Measurements from ENCODE around the gene PTK6. TPM values are rescaled to one million over a fixed set of nuclear protein-coding genes. Genes with fewer than 3 reads are reported as not detected.

Gene PTK6
- polyA plus RNA-seq, 4 donors = 0.56 to 87.0 (median 47.5) TPM

GRCh38 chr20:63525185-63525584, 12.0 kb downstream of the PTK6 start:
- no peak overlapping the region for H3K4me3 ChIP-seq (ENCODE audit: low read depth in 1 of 3, low read length in 3 of 3)
- no peak overlapping the region for H3K27ac ChIP-seq (ENCODE audit: low read depth in 1 of 3, low read length in 2 of 3)
- peaks cover 0 to 3% (median 0%) of the 10 kb centered on the region in 3 donors for H3K27me3 ChIP-seq (ENCODE audit: control insufficient read depth in 3 of 3, insufficient read depth in 3 of 3, low read length in 3 of 3)
- H3K4me1 ChIP-seq (ENCODE audit: control insufficient read depth in 3 of 3, insufficient read depth in 2 of 3, low read depth in 1 of 3, low read length in 2 of 3) = peaks cover 0 to 10% (median 4%) of the 10 kb centered on the region in 3 donors
- FAIRE-seq = no peak
- peaks cover 0 to 23% (median 0%) of the 10 kb centered on the region in 3 donors for H3K36me3 ChIP-seq (ENCODE audit: control insufficient read depth in 3 of 3, insufficient read depth in 2 of 3, low read depth in 1 of 3, low read length in 3 of 3)
- H3K9me3 ChIP-seq (ENCODE audit: control insufficient read depth in 2 of 2, insufficient read depth in 1 of 2, low read depth in 1 of 2, low read length in 1 of 2) = peaks cover 0 to 15% of the 10 kb centered on the region in 2 donors
- WGBS, 3 donors = 50 to 64% (median 58%) methylated on average over 3 of the region's 3 CpGs
- no peak for DNase-seq

- Histone ChIP-seq H3K4me3 (ENCODE audit: low read depth in 1 of 3, low read length in 3 of 3) (no peak overlapping the region), H3K36me3 (ENCODE audit: control insufficient read depth in 3 of 3, insufficient read depth in 2 of 3, low read depth in 1 of 3, low read length in 3 of 3) (peaks cover 0 to 23% (median 0%) of the 10 kb centered on the region in 3 donors), H3K4me1 (ENCODE audit: control insufficient read depth in 3 of 3, insufficient read depth in 2 of 3, low read depth in 1 of 3, low read length in 2 of 3) (peaks cover 0 to 14% (median 4%) of the 10 kb centered on the region in 3 donors), H3K27me3 (ENCODE audit: control insufficient read depth in 3 of 3, insufficient read depth in 3 of 3, low read length in 3 of 3) (peaks cover 0 to 17% (median 0%) of the 10 kb centered on the region in 3 donors), H3K9me3 (ENCODE audit: control insufficient read depth in 2 of 2, insufficient read depth in 1 of 2, low read depth in 1 of 2, low read length in 1 of 2) (peaks cover 0 to 15% of the 10 kb centered on the region in 2 donors), H3K27ac (ENCODE audit: low read depth in 1 of 3, low read length in 2 of 3) (no peak overlapping the region)
- 93 to 99% (median 98%) methylated on average over 11 of the region's 11 CpGs for WGBS, 3 donors
- no peak for FAIRE-seq
- DNase-seq = no peak
These were observed 14.1 kb downstream of the PTK6 start for GRCh38 chr20:63522981-63523611.

DNA sequence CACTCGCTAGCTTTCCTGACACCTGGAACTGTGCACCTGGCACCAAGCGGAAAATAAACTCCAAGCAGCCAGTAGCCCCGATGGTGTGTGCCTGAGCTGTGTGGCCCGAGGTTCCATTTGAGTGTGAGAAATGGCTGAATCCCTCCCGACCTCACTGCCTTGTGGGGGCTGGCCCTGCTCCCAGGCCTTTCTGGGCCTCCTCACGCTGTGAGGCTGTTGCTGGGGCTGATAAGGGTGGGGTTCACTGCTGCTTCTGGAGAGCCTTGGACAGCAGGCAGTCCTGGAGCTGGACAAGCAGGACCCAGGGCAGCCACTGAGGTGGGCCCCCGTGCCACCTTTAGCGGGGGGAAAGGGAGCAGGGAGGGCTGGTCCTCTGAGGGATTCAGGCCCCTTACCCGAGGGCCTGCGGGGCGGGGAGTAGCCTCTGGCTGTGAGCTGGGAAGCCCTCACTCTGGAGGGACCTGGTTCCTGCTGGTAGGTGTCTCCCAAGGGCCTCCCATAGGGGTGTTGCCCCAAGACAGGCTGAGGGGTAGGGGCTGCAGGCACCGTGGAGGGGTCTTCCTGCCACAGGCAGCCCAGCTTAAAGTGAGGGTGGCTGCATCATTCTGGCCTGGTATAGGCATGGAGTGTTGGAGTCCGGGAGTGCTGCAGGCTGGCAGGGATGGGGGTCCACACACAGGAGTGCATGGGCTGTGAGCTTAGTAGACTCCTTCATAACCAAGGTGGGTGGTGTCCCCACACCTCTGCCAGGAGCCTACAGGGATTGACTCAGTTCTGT, 14.9 kb downstream of the PTK6 start:
- 66 to 88% (median 71%) methylated on average over 13 of the region's 13 CpGs for WGBS, 3 donors
- no peak for DNase-seq
- H3K27me3 ChIP-seq (ENCODE audit: control insufficient read depth in 3 of 3, insufficient read depth in 3 of 3, low read length in 3 of 3) = peaks cover 0 to 20% (median 0%) of the 10 kb centered on the region in 3 donors
- H3K4me1 ChIP-seq (ENCODE audit: control insufficient read depth in 3 of 3, insufficient read depth in 2 of 3, low read depth in 1 of 3, low read length in 2 of 3) = peaks cover 0 to 14% (median 4%) of the 10 kb centered on the region in 3 donors
- peaks cover 0 to 15% of the 10 kb centered on the region in 2 donors for H3K9me3 ChIP-seq (ENCODE audit: control insufficient read depth in 2 of 2, insufficient read depth in 1 of 2, low read depth in 1 of 2, low read length in 1 of 2)
- peak overlapping the region in 2 of 3 donors; percentile 27 to 86 for H3K4me3 ChIP-seq (ENCODE audit: low read depth in 1 of 3, low read length in 3 of 3)
- H3K36me3 ChIP-seq (ENCODE audit: control insufficient read depth in 3 of 3, insufficient read depth in 2 of 3, low read depth in 1 of 3, low read length in 3 of 3) = peaks cover 0 to 25% (median 0%) of the 10 kb centered on the region in 3 donors
- FAIRE-seq = no peak
- no peak overlapping the region for H3K27ac ChIP-seq (ENCODE audit: low read depth in 1 of 3, low read length in 2 of 3)

GRCh38 chr20:63521602-63522001, 15.6 kb downstream of the PTK6 start:
- DNase-seq = no peak

DNA sequence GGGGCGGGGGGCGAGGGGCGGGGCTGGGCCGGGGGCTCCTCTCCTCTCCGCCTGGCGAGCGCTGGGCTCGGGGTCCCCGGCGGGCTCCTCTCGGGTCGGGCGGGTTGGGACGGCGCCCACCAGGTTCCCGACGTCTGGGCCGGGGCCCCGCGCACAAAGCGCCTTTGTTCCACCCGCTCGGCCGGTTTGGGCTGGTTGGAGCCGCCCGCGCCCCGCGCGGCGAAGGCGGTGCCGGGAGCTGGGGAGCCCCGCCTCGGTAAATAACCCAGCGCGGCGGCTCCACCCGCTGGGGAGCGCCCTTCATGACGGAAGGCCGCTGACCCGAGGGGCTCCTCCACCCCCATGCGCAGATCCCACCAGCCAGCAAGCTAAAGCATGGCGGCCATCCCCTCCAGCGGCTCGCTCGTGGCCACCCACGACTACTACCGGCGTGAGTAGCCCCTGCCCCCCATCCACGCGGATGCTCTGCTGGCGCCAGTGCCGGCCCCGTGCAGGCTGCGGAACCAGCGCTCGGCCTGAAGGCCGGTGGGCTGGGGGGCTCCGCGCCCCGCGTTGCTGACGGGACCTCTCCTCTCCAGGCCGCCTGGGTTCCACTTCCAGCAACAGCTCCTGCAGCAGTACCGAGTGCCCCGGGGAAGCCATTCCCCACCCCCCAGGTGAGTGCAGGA, 16.1 kb downstream of the PTK6 start:
- Histone ChIP-seq H3K4me1 (ENCODE audit: control insufficient read depth in 3 of 3, insufficient read depth in 2 of 3, low read depth in 1 of 3, low read length in 2 of 3) (peaks cover 0 to 14% (median 4%) of the 10 kb centered on the region in 3 donors), H3K27ac (ENCODE audit: low read depth in 1 of 3, low read length in 2 of 3) (peak overlapping the region; percentile 60 to 94 (median 62)), H3K9me3 (ENCODE audit: control insufficient read depth in 2 of 2, insufficient read depth in 1 of 2, low read depth in 1 of 2, low read length in 1 of 2) (peaks cover 0 to 15% of the 10 kb centered on the region in 2 donors), H3K4me3 (ENCODE audit: low read depth in 1 of 3, low read length in 3 of 3) (peak overlapping the region; percentile 79 to 86 (median 86)), H3K36me3 (ENCODE audit: control insufficient read depth in 3 of 3, insufficient read depth in 2 of 3, low read depth in 1 of 3, low read length in 3 of 3) (peaks cover 0 to 25% (median 0%) of the 10 kb centered on the region in 3 donors), H3K27me3 (ENCODE audit: control insufficient read depth in 3 of 3, insufficient read depth in 3 of 3, low read length in 3 of 3) (peaks cover 0 to 20% (median 0%) of the 10 kb centered on the region in 3 donors)
- FAIRE-seq (no peak), DNase-seq (peak; percentile 81 to 94)
- WGBS, 3 donors = 1% methylated on average over 39 to 68 of the region's 68 CpGs

More at GRCh38 chr20:63521602-63522001, 15.6 kb downstream of the PTK6 start:
- FAIRE-seq = no peak
- H3K27me3 ChIP-seq (ENCODE audit: control insufficient read depth in 3 of 3, insufficient read depth in 3 of 3, low read length in 3 of 3) = peaks cover 0 to 20% (median 0%) of the 10 kb centered on the region in 3 donors
- 31 to 60% (median 36%) methylated on average over 10 to 23 of the region's 23 CpGs for WGBS, 3 donors
- peaks cover 0 to 15% of the 10 kb centered on the region in 2 donors for H3K9me3 ChIP-seq (ENCODE audit: control insufficient read depth in 2 of 2, insufficient read depth in 1 of 2, low read depth in 1 of 2, low read length in 1 of 2)
- H3K4me3 ChIP-seq (ENCODE audit: low read depth in 1 of 3, low read length in 3 of 3) = peak overlapping the region; percentile 79 to 86 (median 86)
- H3K36me3 ChIP-seq (ENCODE audit: control insufficient read depth in 3 of 3, insufficient read depth in 2 of 3, low read depth in 1 of 3, low read length in 3 of 3) = peaks cover 0 to 25% (median 0%) of the 10 kb centered on the region in 3 donors
- peaks cover 0 to 14% (median 4%) of the 10 kb centered on the region in 3 donors for H3K4me1 ChIP-seq (ENCODE audit: control insufficient read depth in 3 of 3, insufficient read depth in 2 of 3, low read depth in 1 of 3, low read length in 2 of 3)
- peak overlapping the region in 2 of 3 donors; percentile 60 to 94 for H3K27ac ChIP-seq (ENCODE audit: low read depth in 1 of 3, low read length in 2 of 3)

- H3K27me3 ChIP-seq (ENCODE audit: control insufficient read depth in 3 of 3, insufficient read depth in 3 of 3, low read length in 3 of 3) = peaks cover 0 to 20% (median 0%) of the 10 kb centered on the region in 3 donors
- no peak for FAIRE-seq
- H3K4me3 ChIP-seq (ENCODE audit: low read depth in 1 of 3, low read length in 3 of 3) = peak within 1 kb of the TSS; percentile 79 to 86 (median 86)
- peaks cover 0 to 14% (median 4%) of the 10 kb centered on the region in 3 donors for H3K4me1 ChIP-seq (ENCODE audit: control insufficient read depth in 3 of 3, insufficient read depth in 2 of 3, low read depth in 1 of 3, low read length in 2 of 3)
- H3K27ac ChIP-seq (ENCODE audit: low read depth in 1 of 3, low read length in 2 of 3) = peak within 1 kb of the TSS; percentile 62 to 94 (median 75)
- 0 to 1% (median 0%) methylated on average over 25 to 64 of the region's 64 CpGs for WGBS, 3 donors
- peak; percentile 84 to 91 for DNase-seq
- H3K36me3 ChIP-seq (ENCODE audit: control insufficient read depth in 3 of 3, insufficient read depth in 2 of 3, low read depth in 1 of 3, low read length in 3 of 3) = peaks cover 0 to 25% (median 0%) of the 10 kb centered on the region in 3 donors
- peaks cover 0 to 15% of the 10 kb centered on the region in 2 donors for H3K9me3 ChIP-seq (ENCODE audit: control insufficient read depth in 2 of 2, insufficient read depth in 1 of 2, low read depth in 1 of 2, low read length in 1 of 2)
These were observed 16.7 kb downstream of the PTK6 start, which contains the start of gene PPDPF for GRCh38 chr20:63520504-63520933. TSS of gene PPDPF (plus strand) at chr20:63520765. CDS start at chr20:63521309, 544 bp downstream.

- DNase-seq (peak in 1 of 2 donors; percentile 78), FAIRE-seq (no peak)
- Histone ChIP-seq H3K4me3 (ENCODE audit: low read depth in 1 of 3, low read length in 3 of 3) (peak overlapping the region; percentile 69 to 86 (median 79)), H3K4me1 (ENCODE audit: control insufficient read depth in 3 of 3, insufficient read depth in 2 of 3, low read depth in 1 of 3, low read length in 2 of 3) (peaks cover 0 to 14% (median 4%) of the 10 kb centered on the region in 3 donors), H3K27ac (ENCODE audit: low read depth in 1 of 3, low read length in 2 of 3) (peak overlapping the region in 2 of 3 donors; percentile 38 to 75), H3K9me3 (ENCODE audit: control insufficient read depth in 2 of 2, insufficient read depth in 1 of 2, low read depth in 1 of 2, low read length in 1 of 2) (peaks cover 0 to 15% of the 10 kb centered on the region in 2 donors), H3K36me3 (ENCODE audit: control insufficient read depth in 3 of 3, insufficient read depth in 2 of 3, low read depth in 1 of 3, low read length in 3 of 3) (peaks cover 0 to 25% (median 0%) of the 10 kb centered on the region in 3 donors), H3K27me3 (ENCODE audit: control insufficient read depth in 3 of 3, insufficient read depth in 3 of 3, low read length in 3 of 3) (peaks cover 0 to 20% (median 0%) of the 10 kb centered on the region in 3 donors)
- 1 to 2% (median 1%) methylated on average over 54 to 72 of the region's 72 CpGs for WGBS, 3 donors
These were observed 17.3 kb downstream of the PTK6 start for GRCh38 chr20:63519668-63520503.

Data from small intestine (tissue), 7 donors.